Breast epithelium (tissue), 3 donors: ENCODE measurements around the gene CIBAR2.

Experiments
- CTCF ChIP-seq, 3 donors: fragments of 450-650 bp; IDR thresholded peaks; one replicate each; pipeline ENCODE4 v1.5.1; 2016 to 2017; ENCODE audit warnings: antibody characterized with exemption in 3 of 3, mild to moderate bottlenecking in 3 of 3, moderate library complexity in 3 of 3
- POLR2A ChIP-seq: fragments of 450-650 bp; IDR thresholded peaks from one replicate; pipeline ENCODE4 v1.6.1; 2016; ENCODE audit warnings: antibody characterized with exemption, mild to moderate bottlenecking, moderate library complexity
- POLR2AphosphoS5 ChIP-seq, 3 donors: sonication (generic); formaldehyde crosslinking; IDR thresholded peaks; one replicate each; pipeline ENCODE4 v1.6.1; 2017; ENCODE audit warnings: antibody characterized with exemption in 3 of 3

- TF ChIP-seq POLR2AphosphoS5 (IDR thresholded peaks at IDR 0.05) (no peak), POLR2A (no peak), CTCF (IDR thresholded peaks at IDR 0.05) (no peak)
Observed at GRCh38 chr16:85079785-85080570, 32.3 kb downstream of the CIBAR2 start.
